Left lobe of liver (tissue), 2 donors: ENCODE results near the gene KRTAP3-1. TPM values are rescaled to one million over a fixed set of nuclear protein-coding genes. Genes with fewer than 3 reads are reported as not detected.

Experiments
- ATAC-seq: fragments of 200-7000 bp; cut with Tn5 transposase; one replicate; pipeline ENCODE4 v1.9.1; 2020; ENCODE audit warnings: mild to moderate bottlenecking, moderate library complexity
- DNase-seq: peaks from one replicate; pipeline ENCODE4 v3.0.0-alpha.2; 2020; ENCODE audit warnings: low spot score
- total RNA-seq: library from RNA; stranded (reverse); gene quantifications from one replicate; pipeline ENCODE4 v1.2.1, GENCODE V29; 2021
- donor health status: DM: no; HTN: no; CAD: no; lungs with moderate emphysema.
- donor health status: DM: no; HTN: yes; CAD: no.

Gene KRTAP3-1
- total RNA-seq, 1 donor from 2014 or later: not detected

DNA sequence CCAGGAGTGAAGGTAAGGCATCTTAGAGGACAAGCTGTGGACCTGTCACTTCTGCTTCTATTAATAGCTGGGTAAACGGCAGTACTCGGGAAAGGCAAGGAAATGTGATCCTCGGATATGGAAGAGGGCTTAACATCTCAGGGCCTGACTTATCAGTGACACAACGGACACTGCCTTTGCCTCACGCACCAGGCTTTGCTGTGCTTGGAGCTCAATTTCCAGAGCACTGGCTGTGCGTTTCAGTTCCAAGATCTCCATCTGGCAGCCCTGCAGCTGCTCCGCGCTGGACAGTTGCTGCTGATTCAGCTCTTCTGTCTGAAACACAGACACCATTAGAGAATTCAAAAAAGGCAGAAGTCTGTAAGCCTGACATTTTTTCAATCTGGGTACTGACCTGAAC lies 28.3 kb downstream of the KRTAP3-1 start:
- no peak for DNase-seq
- no peak for ATAC-seq

- no peak for ATAC-seq
These were observed 28.8 kb downstream of the KRTAP3-1 start for GRCh38 chr17:40980117-40980516.

GRCh38 chr17:40978575-40979151 lies 30.3 kb downstream of the KRTAP3-1 start:
- DNase-seq: no peak
- ATAC-seq: no peak

More at GRCh38 chr17:40980117-40980516, 28.8 kb downstream of the KRTAP3-1 start:
- no peak for DNase-seq

DNA sequence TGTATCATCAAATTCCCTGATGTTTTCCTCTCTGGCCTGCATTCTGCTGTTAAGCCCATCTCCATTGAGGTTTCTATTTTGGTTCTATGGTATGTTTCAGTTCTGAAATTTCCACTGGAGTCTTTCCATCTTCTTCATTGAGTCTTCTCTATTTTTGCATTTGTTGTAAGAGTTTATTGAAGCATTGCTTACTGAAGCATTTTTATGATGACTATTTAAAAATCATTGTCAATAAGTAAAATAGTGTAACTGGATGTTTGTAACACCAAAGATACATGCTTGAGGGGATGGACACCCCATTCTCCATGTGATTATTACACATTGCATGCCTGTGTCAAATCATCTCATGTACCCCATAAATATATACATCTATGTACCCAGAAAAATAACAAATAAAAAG lies 33.4 kb downstream of the KRTAP3-1 start:
- ATAC-seq (no peak), DNase-seq (no peak)

DNA sequence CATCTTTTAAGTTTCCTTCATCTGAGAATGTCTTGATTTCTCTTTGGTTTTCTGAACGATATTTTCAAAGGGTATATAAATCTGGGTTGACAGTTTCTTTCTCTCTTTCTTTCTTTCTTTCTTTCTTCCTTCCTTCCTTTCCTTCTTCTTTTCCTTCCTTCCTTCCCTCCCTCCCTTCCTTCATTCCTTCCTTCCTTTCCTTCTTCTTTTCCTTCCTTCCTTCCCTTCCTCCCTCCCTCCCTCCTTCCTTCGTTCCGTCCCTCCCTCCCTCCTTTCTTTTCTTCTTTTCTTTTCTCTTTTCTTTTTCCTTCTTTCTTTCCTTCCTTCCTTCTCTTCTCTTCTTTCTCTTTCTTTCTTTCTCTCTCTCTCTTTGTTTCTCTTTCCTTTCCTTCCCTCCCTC lies 34.6 kb downstream of the KRTAP3-1 start:
- ATAC-seq: no peak
- no peak for DNase-seq

- no peak for DNase-seq
- no peak for ATAC-seq
These were observed 41.3 kb downstream of the KRTAP3-1 start for GRCh38 chr17:40967582-40967981.

DNA sequence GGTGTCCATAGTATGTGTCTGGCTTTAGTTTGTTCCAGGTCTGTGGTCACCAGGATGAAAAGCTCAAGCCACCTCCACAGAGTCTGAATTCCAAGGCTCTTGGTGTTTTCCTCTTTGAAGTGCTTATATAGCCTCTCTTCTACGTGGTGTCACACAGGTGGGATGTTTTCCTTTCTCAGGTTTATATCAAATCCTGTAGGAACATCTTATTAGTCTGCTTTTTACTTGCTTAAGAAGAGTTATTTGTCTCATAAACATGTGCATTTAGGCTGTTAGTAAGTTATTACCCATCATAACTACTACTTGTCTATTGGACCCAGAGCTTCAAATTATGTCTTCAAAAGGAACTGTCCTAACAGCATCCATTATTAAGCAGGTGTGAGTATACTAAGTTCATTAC lies 42.1 kb downstream of the KRTAP3-1 start, which contains the start of gene KRT39:
KRT39 (minus strand) TSS at position 101 of the 400 bp plus-strand sequence; CDS start at position 9, 92 bp downstream.
- no peak for DNase-seq
- no peak for ATAC-seq

DNA sequence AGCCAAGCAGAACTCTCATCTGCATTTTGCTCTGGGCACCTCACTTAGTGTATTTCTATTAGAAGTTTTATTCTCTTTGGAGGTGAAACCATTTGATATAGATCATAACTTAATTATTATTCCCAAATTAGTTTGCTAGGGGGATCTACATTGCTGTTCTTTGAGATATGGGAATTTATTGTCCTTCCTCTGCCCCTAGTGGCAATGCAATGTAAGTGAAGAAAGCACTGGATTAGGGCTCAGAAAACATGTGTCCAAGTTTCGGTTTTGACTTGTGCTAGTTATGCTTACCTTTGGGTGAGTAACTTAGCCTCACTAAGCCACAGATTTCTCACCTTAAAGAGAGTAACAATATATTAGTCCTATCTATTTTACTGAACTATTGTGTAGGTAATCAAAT lies 45.1 kb downstream of the KRTAP3-1 start:
- DNase-seq (no peak), ATAC-seq (peak; percentile 85)

DNA sequence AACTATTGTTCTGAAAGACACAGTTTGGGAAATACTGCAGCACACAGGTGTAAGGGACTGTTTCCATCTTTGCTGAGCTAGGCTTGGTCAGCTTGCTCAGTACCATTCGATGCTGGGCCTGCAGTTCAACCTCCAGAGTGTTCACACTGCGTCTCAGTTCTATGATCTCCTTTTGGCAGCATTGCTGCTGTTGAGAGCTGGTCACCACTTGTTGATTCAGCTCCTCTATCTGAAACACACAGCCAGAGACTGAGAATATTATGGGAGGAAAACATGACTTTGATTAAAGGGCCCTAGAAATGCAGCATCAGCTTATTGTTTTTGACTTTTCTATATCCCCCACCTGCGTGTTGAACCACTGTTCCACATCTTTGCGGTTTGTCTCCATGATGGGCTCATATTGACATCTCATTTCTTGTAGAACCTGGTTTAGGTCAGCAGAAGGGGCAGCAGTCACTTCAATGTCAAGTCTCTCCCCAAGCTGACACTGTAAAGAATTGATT lies 46.8 kb downstream of the KRTAP3-1 start:
- ATAC-seq (no peak), DNase-seq (no peak)

- ATAC-seq (no peak), DNase-seq (no peak)
These were observed 47.3 kb downstream of the KRTAP3-1 start for GRCh38 chr17:40961591-40961990.

DNA sequence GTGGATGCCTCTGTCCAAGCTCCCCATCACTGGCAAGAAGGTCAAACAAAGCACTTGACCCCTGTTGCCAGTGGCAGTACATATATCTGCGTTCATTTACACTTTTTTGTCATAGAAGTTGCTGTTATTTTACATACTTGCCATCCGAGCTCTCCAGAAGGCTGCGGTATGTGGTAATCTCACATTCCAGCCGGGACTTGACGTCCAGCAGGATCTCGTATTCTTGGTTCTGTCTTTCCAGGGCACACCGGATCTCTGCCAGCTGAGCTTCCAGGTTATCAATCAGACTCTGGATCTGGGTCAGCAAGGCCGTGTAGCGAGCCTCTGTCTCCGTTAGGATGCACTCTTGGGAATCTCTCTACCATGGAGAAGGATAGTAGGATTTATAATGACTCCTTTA lies 48.8 kb downstream of the KRTAP3-1 start:
- no peak for ATAC-seq
- DNase-seq: no peak

Other genes with a start within 250 kb of the KRTAP3-1 start
- not detected for gene KRT26, start 236.9 kb downstream of the KRTAP3-1 start, total RNA-seq
- not detected for gene KRT27, start 226.6 kb downstream of the KRTAP3-1 start, total RNA-seq
- not detected for gene KRT28, start 209.2 kb downstream of the KRTAP3-1 start, total RNA-seq
- gene KRT10, start 186.5 kb downstream of the KRTAP3-1 start, total RNA-seq: 12.2 TPM
- not detected for gene KRT12, start 141.9 kb downstream of the KRTAP3-1 start, total RNA-seq
- gene KRT20, start 123.9 kb downstream of the KRTAP3-1 start, total RNA-seq: 0.40 TPM
- gene KRT23, start 71.5 kb downstream of the KRTAP3-1 start, total RNA-seq: 0.13 TPM
- not detected for gene KRT39, start 42.2 kb downstream of the KRTAP3-1 start, total RNA-seq
- gene KRT40, start 24.8 kb downstream of the KRTAP3-1 start, total RNA-seq: not detected
- not detected for gene KRTAP3-3, start 15.0 kb downstream of the KRTAP3-1 start, total RNA-seq
- gene KRTAP3-2, start 9.2 kb downstream of the KRTAP3-1 start, total RNA-seq: not detected
- not detected for gene KRTAP1-5, start 18.1 kb upstream of the KRTAP3-1 start, total RNA-seq
- gene KRTAP1-4, start 21.1 kb upstream of the KRTAP3-1 start, total RNA-seq: not detected
- not detected for gene KRTAP1-3, start 25.7 kb upstream of the KRTAP3-1 start, total RNA-seq
- gene KRTAP1-1, start 32.3 kb upstream of the KRTAP3-1 start, total RNA-seq: not detected
- gene KRTAP2-1, start 38.2 kb upstream of the KRTAP3-1 start, total RNA-seq: not detected
- not detected for gene KRTAP2-2, start 46.1 kb upstream of the KRTAP3-1 start, total RNA-seq
- not detected for gene KRTAP2-3, start 51.0 kb upstream of the KRTAP3-1 start, total RNA-seq
- gene KRTAP2-4, start 56.8 kb upstream of the KRTAP3-1 start, total RNA-seq: not detected
- not detected for gene KRTAP4-7, start 75.0 kb upstream of the KRTAP3-1 start, total RNA-seq
- not detected for gene KRTAP4-8, start 89.0 kb upstream of the KRTAP3-1 start, total RNA-seq
- not detected for gene KRTAP4-16, start 93.1 kb upstream of the KRTAP3-1 start, total RNA-seq
- not detected for gene KRTAP4-9, start 96.3 kb upstream of the KRTAP3-1 start, total RNA-seq
- gene KRTAP4-11, start 109.2 kb upstream of the KRTAP3-1 start, total RNA-seq: not detected
- not detected for gene KRTAP4-12, start 115.1 kb upstream of the KRTAP3-1 start, total RNA-seq
- gene KRTAP4-6, start 131.4 kb upstream of the KRTAP3-1 start, total RNA-seq: not detected
- not detected for gene KRTAP4-5, start 140.7 kb upstream of the KRTAP3-1 start, total RNA-seq
- gene KRTAP4-4, start 151.6 kb upstream of the KRTAP3-1 start, total RNA-seq: not detected
- not detected for gene KRTAP4-3, start 159.1 kb upstream of the KRTAP3-1 start, total RNA-seq
- gene KRTAP4-2, start 169.1 kb upstream of the KRTAP3-1 start, total RNA-seq: not detected
- not detected for gene KRTAP4-1, start 175.8 kb upstream of the KRTAP3-1 start, total RNA-seq
- gene KRTAP9-1, start 180.8 kb upstream of the KRTAP3-1 start, total RNA-seq: not detected
- gene KRTAP9-2, start 217.5 kb upstream of the KRTAP3-1 start, total RNA-seq: not detected
- not detected for gene KRTAP9-3, start 223.3 kb upstream of the KRTAP3-1 start, total RNA-seq
- not detected for gene KRTAP9-8, start 228.9 kb upstream of the KRTAP3-1 start, total RNA-seq
- gene KRTAP9-4, start 240.6 kb upstream of the KRTAP3-1 start, total RNA-seq: not detected
- gene KRTAP9-9, start 246.3 kb upstream of the KRTAP3-1 start, total RNA-seq: not detected